GM18502 (cell line): ENCODE results near the gene TARBP2.
"Not testable (repeated sequence)": the region's sequence is repeated elsewhere in the genome, so short reads cannot be mapped to it uniquely, and the experiment has no call there.

Experiments used
- ATAC-seq: cut with Tn5 transposase; IDR thresholded peaks from one replicate; pipeline ENCODE4 v1.9.1; 2021; ENCODE audit warnings: mild to moderate bottlenecking; ENCODE audit not compliant: unreplicated experiment, poor library complexity

Gene TARBP2

DNA sequence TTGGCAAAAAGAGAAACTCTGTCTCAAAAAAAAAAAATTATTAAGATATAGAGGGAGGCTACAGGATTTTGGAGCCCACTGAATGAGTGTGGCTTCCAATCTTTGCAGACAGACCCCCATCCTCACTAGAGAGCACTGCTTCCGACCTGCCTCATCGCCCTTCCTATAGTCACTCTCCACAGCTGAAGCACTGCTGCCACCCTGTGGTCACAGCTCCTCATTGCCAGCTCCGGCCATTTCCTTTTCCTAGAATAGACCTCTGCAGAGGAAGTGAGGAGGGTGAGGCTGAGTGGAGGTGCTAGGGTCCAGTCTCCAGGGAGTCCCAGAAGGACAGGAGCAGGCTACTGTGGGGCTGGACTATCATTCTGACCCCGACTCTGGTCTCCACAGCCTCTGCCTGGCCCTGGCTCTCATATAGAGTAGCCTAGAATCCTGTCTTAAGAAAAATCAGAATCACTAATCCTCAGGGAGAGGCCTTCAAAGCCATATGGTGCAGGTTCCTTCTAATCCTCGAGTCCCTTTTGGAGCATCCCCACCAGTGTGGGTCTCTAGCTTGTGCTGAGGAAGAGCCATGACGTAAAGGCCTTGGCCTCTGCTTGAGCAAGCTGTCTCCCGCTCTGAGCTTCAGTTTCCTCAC lies 7.6 kb downstream of the TARBP2 start:
- ATAC-seq, result peak; percentile 82

DNA sequence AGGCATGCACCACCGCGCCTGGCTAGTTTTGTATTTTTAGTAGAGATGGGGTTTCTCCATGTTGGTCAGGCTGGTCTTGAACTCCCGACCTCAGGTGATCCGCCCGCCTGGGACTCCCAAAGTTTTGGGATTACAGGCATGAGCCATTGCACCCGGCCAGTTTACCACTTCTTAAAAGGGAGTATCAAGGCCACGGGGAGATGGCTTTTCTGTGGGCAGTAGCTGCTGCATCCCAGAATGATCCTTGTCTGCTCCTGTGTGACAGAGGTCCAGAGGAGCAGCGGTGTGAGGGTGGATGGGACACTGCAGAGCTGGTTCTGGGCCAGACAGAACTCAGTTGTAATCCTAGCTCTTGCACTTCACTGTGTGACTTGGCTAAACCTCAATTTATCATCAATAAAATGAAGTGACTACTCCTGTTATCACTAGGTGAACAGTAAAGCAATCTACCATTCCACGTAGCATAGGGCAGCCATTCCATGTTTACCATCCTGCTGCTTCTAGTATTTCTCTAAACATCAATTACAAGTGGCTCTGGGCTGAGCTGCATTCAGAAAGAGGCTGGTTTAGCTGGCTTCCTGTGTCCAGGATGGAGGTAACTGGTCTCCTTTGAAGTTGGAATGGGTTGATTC lies 9.2 kb downstream of the TARBP2 start:
- ATAC-seq, result no peak

DNA sequence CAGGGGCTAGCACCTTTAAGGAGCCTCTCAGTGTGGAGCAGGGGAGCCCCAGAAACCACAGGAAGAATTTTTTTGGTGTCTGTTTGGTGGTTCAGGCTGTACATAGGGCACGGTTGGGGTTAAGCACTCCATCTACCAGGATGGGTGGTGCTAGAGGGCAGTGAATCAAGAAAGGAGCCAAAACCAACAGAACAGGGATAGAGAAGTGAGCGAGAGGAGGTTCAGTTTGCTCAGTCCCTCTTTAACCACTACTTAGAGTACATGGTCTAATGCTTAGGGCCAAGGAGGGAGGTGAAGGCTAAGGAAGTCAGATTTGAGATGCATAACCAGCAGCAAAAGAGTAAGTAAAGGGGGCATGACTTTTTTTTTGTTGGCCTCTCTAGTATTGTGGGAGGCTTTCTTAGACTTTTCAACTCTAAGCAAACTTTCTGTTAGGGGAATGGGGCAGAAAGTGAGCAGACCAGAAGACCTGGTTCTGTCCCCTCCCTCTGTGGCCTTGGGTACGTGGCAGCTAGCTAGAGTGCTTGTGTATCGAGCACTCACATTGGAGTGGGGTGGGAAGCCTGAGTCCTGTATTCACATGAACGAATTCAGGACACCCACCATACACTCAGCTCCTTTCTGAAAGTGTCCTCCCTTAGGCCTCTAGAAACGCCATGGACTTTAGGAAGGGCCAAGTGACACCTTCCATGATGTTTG lies 12.8 kb downstream of the TARBP2 start:
- ATAC-seq, result no peak

GRCh38 chr12:53514628-53515290 lies 13.7 kb downstream of the TARBP2 start:
- no peak for ATAC-seq

DNA sequence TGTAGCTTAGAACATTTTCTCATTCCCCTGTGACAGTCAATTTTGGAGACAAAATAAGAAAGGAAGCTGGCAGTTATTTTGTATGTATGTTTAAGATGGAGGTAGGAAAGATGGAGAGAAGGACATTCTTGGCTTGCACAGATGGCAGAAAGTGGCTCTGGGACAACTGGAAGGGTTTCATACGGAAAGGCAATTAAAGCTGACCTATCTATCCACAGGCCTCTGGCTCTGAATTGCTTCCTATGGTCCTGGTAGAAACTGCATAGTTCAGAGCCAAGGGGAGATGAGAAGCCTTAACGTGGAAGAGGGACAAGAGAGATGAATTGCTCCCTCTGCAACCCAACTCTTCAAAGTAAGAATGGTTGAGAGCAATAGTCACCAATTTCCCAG lies 14.2 kb downstream of the TARBP2 start:
- no peak for ATAC-seq

- no peak for ATAC-seq
Measured at GRCh38 chr12:53516758-53517455, 15.8 kb downstream of the TARBP2 start.

DNA sequence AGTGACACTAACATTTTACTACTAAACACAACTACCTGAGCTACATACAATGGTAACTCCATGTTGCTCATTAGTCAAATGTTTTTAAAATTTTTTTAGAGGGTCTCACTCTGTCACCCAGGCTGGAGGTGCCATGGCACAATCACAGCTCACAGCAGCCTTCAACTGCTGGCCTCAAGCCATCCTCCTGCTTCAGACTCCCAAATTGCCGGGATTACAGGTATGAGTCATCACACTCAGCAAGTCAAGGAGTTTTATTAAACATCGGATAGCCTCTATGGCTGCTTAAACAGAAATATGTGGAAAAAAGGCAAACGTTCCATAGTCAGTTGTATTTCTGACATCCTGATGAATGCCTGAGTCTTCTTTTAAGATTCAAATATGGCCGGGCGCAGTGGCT lies 17.3 kb downstream of the TARBP2 start:
- ATAC-seq, result no peak

DNA sequence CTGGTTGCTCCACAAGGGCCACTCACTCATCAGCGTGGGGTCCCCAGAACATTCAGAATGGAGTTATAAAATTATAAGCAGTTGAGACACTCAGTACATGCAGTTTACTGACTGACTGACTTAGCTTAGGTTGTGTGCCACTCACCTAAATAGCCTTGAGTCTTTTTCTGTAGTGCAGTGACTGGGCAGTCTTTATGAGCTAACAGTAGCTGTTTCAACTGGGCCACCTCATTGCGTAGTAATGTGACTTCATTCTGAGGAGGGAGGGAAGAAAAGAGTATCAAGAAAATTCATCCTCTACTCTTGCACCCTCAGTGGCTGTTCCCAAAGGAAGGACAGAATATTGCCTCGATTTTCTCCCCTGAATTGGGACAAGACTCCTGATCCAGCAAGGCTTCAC lies 22.0 kb downstream of the TARBP2 start:
- no peak for ATAC-seq

- no peak for ATAC-seq
Measured at GRCh38 chr12:53524476-53524875, 23.4 kb downstream of the TARBP2 start.

GRCh38 chr12:53530061-53530460 lies 29.0 kb downstream of the TARBP2 start:
- no peak for ATAC-seq

DNA sequence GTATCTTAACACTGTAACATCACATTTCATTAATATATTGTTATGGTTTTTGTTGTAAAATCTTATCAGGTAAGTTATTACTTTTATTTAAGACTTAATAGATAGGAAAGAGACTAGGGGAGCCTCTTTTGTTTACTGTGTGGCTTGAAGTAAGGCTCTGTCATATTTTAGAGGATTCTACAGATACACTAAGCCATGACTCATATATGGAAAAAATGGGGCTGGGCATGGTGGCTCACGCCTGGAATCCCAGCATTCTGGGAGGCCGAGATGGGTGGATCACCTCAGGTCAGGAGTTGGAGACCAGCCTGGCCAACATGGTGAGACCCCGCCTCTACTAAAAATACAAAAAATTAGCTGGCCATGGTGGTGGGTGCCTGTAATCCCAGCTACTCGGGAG lies 29.8 kb downstream of the TARBP2 start:
- ATAC-seq, result no peak

DNA sequence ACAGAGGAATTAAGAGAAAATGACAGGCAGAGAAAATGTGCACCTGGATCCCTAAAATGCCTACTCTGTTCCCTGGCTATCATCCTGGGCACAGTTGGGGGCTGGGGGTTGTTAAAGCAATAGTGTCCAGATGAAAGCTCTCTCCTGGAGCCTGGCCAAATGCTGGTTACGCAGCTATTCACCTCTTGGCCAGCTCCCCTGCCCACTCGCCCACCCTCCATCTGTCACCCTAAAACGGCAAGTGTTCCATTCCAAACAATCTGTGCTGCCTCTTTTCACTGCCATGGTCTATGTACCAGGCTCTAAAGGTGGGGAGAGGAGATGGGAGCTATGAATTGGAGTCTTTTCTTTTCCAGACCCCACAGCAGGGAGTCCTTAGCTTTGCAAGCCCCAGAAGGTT lies 30.9 kb downstream of the TARBP2 start:
- no peak for ATAC-seq

DNA sequence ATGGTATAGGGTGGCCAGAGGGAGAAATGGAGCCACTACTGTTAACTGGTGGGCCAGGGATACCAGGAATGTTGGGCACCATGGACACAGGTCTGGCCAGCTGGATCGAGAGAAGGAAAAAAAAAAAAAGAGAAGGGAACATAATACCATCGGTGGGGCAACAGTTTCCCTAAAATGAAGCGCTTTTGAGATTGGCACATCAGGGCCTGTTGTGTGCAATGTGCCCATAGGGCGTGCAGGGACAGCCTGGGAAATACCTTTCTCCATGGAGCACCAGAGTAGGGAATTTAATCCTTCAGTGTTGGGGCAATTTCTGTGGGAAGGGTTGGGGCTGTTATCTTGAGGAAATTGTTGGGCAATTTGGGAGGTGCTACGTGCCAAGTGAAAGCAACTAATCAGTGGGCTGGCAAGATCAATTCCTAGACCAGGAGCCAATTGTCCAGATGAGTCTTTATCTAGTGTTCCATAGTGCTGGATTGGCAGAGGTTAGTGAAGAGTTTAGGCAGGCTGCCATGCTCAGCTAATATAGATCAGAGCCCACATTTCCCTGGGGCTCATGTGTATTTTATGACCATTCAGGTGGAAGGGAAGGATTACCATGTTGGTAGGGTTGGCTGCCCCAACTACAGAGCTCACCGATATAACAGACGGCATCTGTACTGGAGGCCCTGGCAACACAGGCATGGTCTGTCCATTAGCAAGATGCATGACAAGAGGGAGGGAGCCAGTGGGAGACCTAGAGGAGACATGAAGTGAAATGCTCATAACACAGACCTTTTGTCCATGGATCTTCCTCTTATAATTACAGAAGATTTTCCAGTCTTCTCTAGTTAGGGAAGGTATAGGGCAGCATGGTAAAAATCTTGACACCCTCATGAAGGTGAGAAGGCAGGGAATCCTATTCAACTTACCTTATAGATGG lies 31.7 kb downstream of the TARBP2 start:
- no peak for ATAC-seq

DNA sequence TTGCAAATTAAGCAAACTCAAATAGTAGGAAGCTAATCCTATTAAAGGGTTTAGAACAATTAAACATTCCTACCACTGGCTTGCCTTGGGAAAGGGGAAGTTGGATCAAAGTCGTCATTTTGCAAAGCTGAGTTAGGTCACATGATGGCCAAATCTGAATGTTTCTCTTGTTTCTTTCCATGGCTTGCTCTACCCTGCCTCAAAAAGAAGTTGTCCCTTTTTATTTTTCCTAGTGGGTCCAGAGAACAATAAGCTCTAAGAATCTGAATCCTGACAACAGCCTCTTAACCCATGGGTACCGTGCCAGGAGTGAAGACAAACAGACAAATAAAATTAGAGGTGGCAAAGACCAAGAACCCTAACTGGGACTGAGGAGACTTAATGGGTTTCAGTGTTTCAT lies 32.4 kb downstream of the TARBP2 start:
- no peak for ATAC-seq

DNA sequence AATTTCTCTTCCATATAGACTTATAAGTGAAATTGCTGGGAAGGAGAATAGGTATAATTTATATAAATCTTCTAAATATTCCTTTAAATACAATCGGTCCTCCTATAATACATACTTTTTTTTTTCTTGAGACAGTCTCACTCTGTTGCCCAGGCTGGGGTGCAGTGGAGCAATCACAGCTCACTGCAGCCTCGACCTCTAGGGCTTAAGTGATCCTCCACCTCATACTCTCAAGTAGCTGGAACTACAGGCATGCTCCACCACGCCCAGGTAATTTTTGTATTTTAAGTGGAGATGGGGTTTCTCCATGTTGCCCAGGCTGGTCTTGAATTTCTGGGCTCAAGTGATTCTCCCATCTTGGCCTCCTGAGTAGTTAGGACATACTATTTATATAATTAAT lies 35.9 kb downstream of the TARBP2 start:
- ATAC-seq, result no peak

DNA sequence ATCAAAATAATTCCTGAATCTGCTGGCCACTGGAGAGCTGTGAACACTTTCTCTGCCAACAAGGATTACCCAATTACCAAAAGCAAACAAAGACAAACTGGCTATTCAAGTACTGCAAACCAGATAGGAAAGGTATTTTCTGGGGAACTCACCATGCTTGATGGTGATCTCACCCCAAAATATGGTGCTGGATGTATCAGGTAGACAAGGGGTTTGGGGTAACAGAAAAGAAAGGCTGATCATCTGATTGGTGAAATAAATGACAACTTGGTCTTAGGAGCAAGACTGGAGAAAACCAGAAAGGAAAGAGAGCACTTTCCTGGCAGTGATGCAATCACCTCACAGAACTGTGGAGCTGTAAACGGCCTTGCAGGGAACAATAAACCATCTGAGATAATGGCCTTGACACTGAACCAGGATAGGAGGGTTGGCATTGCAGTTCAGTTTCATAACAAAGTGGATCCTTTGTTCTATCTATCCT lies 37.2 kb downstream of the TARBP2 start:
- ATAC-seq, result no peak

DNA sequence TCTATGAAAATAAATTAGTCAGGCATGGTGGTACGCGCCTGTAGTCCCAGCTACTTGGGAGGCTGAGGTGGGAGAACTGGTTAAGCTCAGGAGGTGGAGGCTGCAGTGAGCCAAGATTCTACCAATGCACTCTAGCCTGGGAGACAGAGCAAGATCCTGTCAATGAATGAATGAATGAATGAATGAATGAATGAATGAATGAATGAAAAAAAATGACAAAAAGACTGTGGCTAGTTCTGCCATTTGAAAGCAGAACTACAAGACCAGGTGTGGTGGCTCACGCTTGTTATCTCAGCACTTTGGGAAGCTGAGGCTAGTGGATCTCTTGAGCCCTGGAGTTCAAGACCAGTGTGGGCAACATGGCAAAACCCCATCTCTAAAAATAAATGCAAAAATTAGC lies 38.4 kb downstream of the TARBP2 start:
- no peak for ATAC-seq

DNA sequence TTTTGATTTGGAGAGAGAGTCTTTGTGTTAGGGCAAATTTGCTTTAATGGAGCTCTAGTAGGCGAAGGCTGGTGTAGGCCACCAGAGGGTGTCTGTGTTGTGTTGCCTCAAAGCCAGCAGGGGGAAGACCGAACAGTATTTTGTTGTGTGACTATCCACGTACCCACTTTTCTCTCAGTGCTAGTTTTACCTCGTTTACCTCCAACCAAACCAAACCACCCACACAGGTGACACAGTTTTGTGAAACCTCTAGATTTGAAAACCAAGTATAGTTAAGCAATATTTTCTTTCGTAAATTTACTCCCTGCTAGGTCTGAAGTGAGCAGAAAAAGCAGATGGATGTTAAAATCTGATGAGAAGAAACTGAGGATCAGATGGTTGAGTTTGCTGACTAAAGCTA lies 42.5 kb downstream of the TARBP2 start:
- ATAC-seq, result peak; percentile 77

DNA sequence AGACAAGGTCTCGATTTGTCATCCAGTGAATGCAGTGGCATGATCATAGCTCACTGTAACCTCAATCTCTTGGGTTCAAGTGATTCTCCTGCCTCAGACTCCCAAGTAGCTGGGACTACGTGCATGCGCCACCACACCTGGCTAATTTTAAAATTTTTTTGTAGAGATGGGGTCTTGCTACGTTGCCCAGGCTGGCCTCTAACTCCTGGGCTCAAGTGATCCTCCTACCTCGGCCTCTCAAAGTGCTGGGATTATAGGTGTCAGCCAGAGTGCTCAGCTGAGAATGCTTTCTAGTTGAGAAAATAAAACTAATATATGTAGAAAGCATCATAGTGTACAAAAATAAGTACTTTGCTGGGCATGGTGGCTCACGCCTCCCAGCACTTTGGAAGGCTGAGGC lies 47.3 kb downstream of the TARBP2 start:
- not testable (repeated sequence) for ATAC-seq

- not testable (repeated sequence) for ATAC-seq
Measured at GRCh38 chr12:53550131-53550530, 49.0 kb downstream of the TARBP2 start.
